Peyer's patch (tissue), 4 donors: ENCODE results near the gene KLK8.

ENCODE experiments used
- POLR2A ChIP-seq, 2 donors: fragments of 450-650 bp; IDR thresholded peaks; one replicate each; pipeline ENCODE4 v1.5.1; 2017; ENCODE audit warnings: antibody characterized with exemption in 2 of 2, mild to moderate bottlenecking in 2 of 2, moderate library complexity in 2 of 2
- TF ChIP-seq, protein P1 (sequence below), 6 experiments: fragments of 450-650 bp in 4 of 6; fragments of 200-600 bp in 2 of 6; sonication (generic) in 1 of 6; IDR thresholded peaks; one replicate each; pipeline ENCODE4 v1.5.1; 2017 to 2019; ENCODE audit warnings: antibody characterized with exemption in 6 of 6, mild to moderate bottlenecking in 3 of 6, moderate library complexity in 1 of 6

DNA sequence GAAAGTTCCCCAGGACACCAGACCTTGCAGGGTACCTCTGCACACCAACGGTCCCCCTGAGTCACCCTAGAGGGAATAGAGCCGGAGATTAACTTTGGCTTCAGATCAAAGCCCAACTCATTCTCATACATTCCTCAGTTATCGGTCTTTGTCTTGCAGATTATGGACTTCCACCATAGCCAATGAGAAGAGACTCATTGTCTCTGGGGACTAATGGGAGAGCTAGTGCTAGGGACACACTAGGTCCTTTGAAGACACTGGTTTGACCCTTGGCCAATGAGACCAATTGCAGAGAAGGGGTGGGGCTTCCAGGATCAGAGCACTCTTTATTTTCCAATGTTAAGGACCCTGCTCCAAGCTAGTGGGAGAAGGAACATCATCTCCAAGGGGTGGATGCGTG, 23.8 kb downstream of the KLK8 start:
- TF ChIP-seq, protein P1, sequence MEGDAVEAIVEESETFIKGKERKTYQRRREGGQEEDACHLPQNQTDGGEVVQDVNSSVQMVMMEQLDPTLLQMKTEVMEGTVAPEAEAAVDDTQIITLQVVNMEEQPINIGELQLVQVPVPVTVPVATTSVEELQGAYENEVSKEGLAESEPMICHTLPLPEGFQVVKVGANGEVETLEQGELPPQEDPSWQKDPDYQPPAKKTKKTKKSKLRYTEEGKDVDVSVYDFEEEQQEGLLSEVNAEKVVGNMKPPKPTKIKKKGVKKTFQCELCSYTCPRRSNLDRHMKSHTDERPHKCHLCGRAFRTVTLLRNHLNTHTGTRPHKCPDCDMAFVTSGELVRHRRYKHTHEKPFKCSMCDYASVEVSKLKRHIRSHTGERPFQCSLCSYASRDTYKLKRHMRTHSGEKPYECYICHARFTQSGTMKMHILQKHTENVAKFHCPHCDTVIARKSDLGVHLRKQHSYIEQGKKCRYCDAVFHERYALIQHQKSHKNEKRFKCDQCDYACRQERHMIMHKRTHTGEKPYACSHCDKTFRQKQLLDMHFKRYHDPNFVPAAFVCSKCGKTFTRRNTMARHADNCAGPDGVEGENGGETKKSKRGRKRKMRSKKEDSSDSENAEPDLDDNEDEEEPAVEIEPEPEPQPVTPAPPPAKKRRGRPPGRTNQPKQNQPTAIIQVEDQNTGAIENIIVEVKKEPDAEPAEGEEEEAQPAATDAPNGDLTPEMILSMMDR (IDR thresholded peaks at IDR 0.05): no peak
- TF ChIP-seq POLR2A (IDR thresholded peaks at IDR 0.05): no peak
